Left lung (tissue), 10 donors: ENCODE measurements around the gene C10orf53. TPM values are rescaled to one million over a fixed set of nuclear protein-coding genes. Genes with fewer than 3 reads are reported as not detected.
"Not testable (repeated sequence)": the region's sequence is repeated elsewhere in the genome, so short reads cannot be mapped to it uniquely, and the experiment has no call there.

ENCODE experiments used
- ATAC-seq: fragments of 200-7000 bp; cut with Tn5 transposase; one replicate; pipeline ENCODE4 v1.9.1; 2020; ENCODE audit warnings: moderate library complexity
- DNase-seq, 4 donors: peaks; one replicate each; pipeline ENCODE4 v3.0.0-alpha.2; 2013 to 2020
- H3K27ac ChIP-seq, 2 donors: fragments of 200-600 bp; sonication (generic) in 1 of 2; one replicate each; pipeline versions ENCODE4 v1.5.0 to v1.8.0; 2020 to 2021
- H3K27me3 ChIP-seq, 2 donors: fragments of 200-600 bp; sonication (generic) in 1 of 2; one replicate each; pipeline versions ENCODE4 v1.5.0 to v1.8.0; 2020 to 2021
- H3K36me3 ChIP-seq, 2 donors: fragments of 200-600 bp; sonication (generic) in 1 of 2; one replicate each; pipeline versions ENCODE4 v1.5.0 to v1.8.0; 2020 to 2021
- H3K4me1 ChIP-seq, 2 donors: fragments of 200-600 bp; one replicate each; pipeline ENCODE4 v1.8.0; 2021
- H3K4me3 ChIP-seq, 2 donors: fragments of 200-600 bp; sonication (generic) in 1 of 2; one replicate each; pipeline versions ENCODE4 v1.5.0 to v1.8.0; 2020 to 2021; ENCODE audit warnings: mild to moderate bottlenecking in 1 of 2
- H3K9me3 ChIP-seq, 2 donors: fragments of 200-600 bp; sonication (generic) in 1 of 2; one replicate each; pipeline versions ENCODE4 v1.5.0 to v1.8.0; 2020 to 2021
- intact Hi-C, 2 donors: fragments of 100-400 bp; cut with DNase I; formaldehyde crosslinking; loops; one replicate each; pipeline versions ENCODE4 v1.11.2 to v1.14.2; 2022
- polyA plus RNA-seq, 6 donors: library from polyadenylated mRNA; unstranded; fragments of 120-200 nt; gene quantifications; one replicate each; pipeline ENCODE4 v1.2.1, GENCODE V29; 2013; ENCODE audit not compliant: insufficient read length in 6 of 6
- total RNA-seq, 2 donors: library from RNA; stranded (reverse); fragmentation: NEBNext Ultra II Directional; extraction: Animal tissue kit (Norgen Biotek cat#: 25700); gene quantifications; one replicate each; pipeline ENCODE4 v1.2.1, GENCODE V29; 2021
- TF ChIP-seq, protein P1 (sequence below), 2 donors: fragments of 200-600 bp; sonication (generic) in 1 of 2; IDR thresholded peaks; one replicate each; pipeline versions ENCODE4 v1.5.0 to v1.8.0; 2021; ENCODE audit warnings: antibody characterized with exemption in 2 of 2
- donor health status: DM: no; HTN: yes; CAD: no.
- donor health status: DM: no; HTN: no; CAD: no.

Gene C10orf53
- total and polyA plus RNA-seq, 8 donors = not detected

DNA sequence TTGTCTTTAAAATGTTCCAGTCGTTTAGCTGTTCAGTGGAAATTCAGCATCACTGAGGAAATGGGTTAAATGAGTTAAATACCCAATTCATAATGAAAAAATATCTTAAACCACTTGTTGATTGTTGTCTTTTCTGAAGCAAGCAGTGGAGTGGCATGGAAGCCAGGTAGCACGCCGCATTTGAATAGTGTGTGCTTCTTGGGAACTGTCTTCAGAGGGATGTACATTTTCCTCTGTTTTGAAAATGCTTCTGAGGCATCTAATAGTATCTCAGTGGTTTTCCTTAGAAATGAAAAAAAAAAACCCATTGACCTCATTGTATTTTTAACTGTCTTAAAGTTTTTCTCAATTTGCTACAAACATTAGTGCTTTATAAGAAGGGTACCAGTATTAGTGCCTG, 28.1 kb downstream of the C10orf53 start:
- Histone ChIP-seq H3K36me3 (no peaks in the 10 kb centered on the region), H3K9me3 (no peaks in the 10 kb centered on the region), H3K27me3 (peaks cover 0 to 18% of the 10 kb centered on the region in 2 donors), H3K4me3 (no peak overlapping the region), H3K27ac (no peak overlapping the region), H3K4me1 (no peaks in the 10 kb centered on the region)
- ATAC-seq = no peak
- intact Hi-C loops = no loop called here
- no peak for DNase-seq
- TF ChIP-seq, protein P1, sequence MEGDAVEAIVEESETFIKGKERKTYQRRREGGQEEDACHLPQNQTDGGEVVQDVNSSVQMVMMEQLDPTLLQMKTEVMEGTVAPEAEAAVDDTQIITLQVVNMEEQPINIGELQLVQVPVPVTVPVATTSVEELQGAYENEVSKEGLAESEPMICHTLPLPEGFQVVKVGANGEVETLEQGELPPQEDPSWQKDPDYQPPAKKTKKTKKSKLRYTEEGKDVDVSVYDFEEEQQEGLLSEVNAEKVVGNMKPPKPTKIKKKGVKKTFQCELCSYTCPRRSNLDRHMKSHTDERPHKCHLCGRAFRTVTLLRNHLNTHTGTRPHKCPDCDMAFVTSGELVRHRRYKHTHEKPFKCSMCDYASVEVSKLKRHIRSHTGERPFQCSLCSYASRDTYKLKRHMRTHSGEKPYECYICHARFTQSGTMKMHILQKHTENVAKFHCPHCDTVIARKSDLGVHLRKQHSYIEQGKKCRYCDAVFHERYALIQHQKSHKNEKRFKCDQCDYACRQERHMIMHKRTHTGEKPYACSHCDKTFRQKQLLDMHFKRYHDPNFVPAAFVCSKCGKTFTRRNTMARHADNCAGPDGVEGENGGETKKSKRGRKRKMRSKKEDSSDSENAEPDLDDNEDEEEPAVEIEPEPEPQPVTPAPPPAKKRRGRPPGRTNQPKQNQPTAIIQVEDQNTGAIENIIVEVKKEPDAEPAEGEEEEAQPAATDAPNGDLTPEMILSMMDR (IDR thresholded peaks at IDR 0.05) = no peak

GRCh38 chr10:49709934-49710333, 30.5 kb downstream of the C10orf53 start:
- no peaks in the 10 kb centered on the region for H3K4me1 ChIP-seq

GRCh38 chr10:49710966-49711365, 31.5 kb downstream of the C10orf53 start:
- no peak overlapping the region for H3K27ac ChIP-seq
- TF ChIP-seq, protein P1 (IDR thresholded peaks at IDR 0.05) = no peak
- H3K4me3 ChIP-seq = no peak overlapping the region
- H3K27me3 ChIP-seq = peaks cover 0 to 18% of the 10 kb centered on the region in 2 donors
- DNase-seq (no peak), ATAC-seq (no peak)
- no peaks in the 10 kb centered on the region for H3K4me1 ChIP-seq
- no peaks in the 10 kb centered on the region for H3K36me3 ChIP-seq
- H3K9me3 ChIP-seq = peaks cover 0 to 3% of the 10 kb centered on the region in 2 donors
- intact Hi-C loops = no loop called here

More at GRCh38 chr10:49709934-49710333, 30.5 kb downstream of the C10orf53 start:
- H3K9me3 ChIP-seq = peaks cover 0 to 3% of the 10 kb centered on the region in 2 donors
- DNase-seq (no peak), ATAC-seq (no peak)
- intact Hi-C loops = no loop called here
- H3K27ac ChIP-seq = no peak overlapping the region
- H3K4me3 ChIP-seq = no peak overlapping the region
- H3K36me3 ChIP-seq = no peaks in the 10 kb centered on the region
- H3K27me3 ChIP-seq = peaks cover 0 to 18% of the 10 kb centered on the region in 2 donors
- TF ChIP-seq, protein P1 (IDR thresholded peaks at IDR 0.05) = no peak

GRCh38 chr10:49711481-49711880, 32.0 kb downstream of the C10orf53 start:
- no peak for DNase-seq
- TF ChIP-seq, protein P1 (IDR thresholded peaks at IDR 0.05) = no peak
- Histone ChIP-seq H3K27me3 (peaks cover 0 to 18% of the 10 kb centered on the region in 2 donors), H3K36me3 (no peaks in the 10 kb centered on the region), H3K4me1 (no peaks in the 10 kb centered on the region), H3K27ac (no peak overlapping the region), H3K9me3 (peaks cover 0 to 3% of the 10 kb centered on the region in 2 donors), H3K4me3 (no peak overlapping the region)
- no peak for ATAC-seq
- intact Hi-C loops = no loop called here

- DNase-seq (no peak), ATAC-seq (no peak)
- Histone ChIP-seq H3K9me3 (peaks cover 0 to 3% of the 10 kb centered on the region in 2 donors), H3K4me3 (no peak overlapping the region), H3K27me3 (peaks cover 0 to 18% of the 10 kb centered on the region in 2 donors), H3K27ac (no peak overlapping the region), H3K4me1 (no peaks in the 10 kb centered on the region), H3K36me3 (no peaks in the 10 kb centered on the region)
- intact Hi-C loops = no loop called here
- TF ChIP-seq, protein P1 (IDR thresholded peaks at IDR 0.05) = no peak
Measured at GRCh38 chr10:49713266-49713665, 33.8 kb downstream of the C10orf53 start.

- ATAC-seq, H3K4me1 ChIP-seq, H3K27ac ChIP-seq, DNase-seq, H3K9me3 ChIP-seq, H3K4me3 ChIP-seq, intact Hi-C loops, H3K36me3 ChIP-seq: not testable (repeated sequence)
- peaks cover 0 to 18% of the 10 kb centered on the region in 2 donors for H3K27me3 ChIP-seq
Measured at GRCh38 chr10:49715157-49715556, 35.7 kb downstream of the C10orf53 start.
